Cardiac muscle cell (in vitro differentiated cells and primary cell): ENCODE results near the gene DHRS2. TPM values are rescaled to one million over a fixed set of nuclear protein-coding genes. Genes with fewer than 3 reads are reported as not detected.

Experiments used
- DNase-seq, 2 donors: peaks; one replicate each; pipeline versions ENCODE4 v3.0.0 to v3.0.0-alpha.2; 2010 to 2017; ENCODE audit warnings: low read depth in 1 of 2, low spot score in 1 of 2
- H3K27ac ChIP-seq: fragments of 200-600 bp; sonication (generic); 2 replicates; pipeline ENCODE4 v1.5.1; 2016
- H3K27me3 ChIP-seq: fragments of 200-600 bp; sonication (generic); 2 replicates; pipeline ENCODE4 v1.6.0; 2016; ENCODE audit warnings: control low read depth
- H3K36me3 ChIP-seq: fragments of 200-600 bp; sonication (generic); 2 replicates; pipeline ENCODE4 v1.5.1; 2016; ENCODE audit warnings: control low read depth
- H3K4me1 ChIP-seq: fragments of 200-600 bp; sonication (generic); 2 replicates; pipeline ENCODE4 v1.8.1; 2017; ENCODE audit warnings: low read depth, mild to moderate bottlenecking, mixed run types
- H3K4me3 ChIP-seq: fragments of 200-600 bp; sonication (generic); 2 replicates; pipeline ENCODE4 v1.5.1; 2016; ENCODE audit warnings: mild to moderate bottlenecking
- H3K9me3 ChIP-seq: fragments of 200-600 bp; sonication (generic); 2 replicates; pipeline ENCODE4 v1.5.1; 2017; ENCODE audit warnings: low read depth, mild to moderate bottlenecking, control low read depth
- polyA plus RNA-seq: library from polyadenylated mRNA; unstranded; fragments of >200 nt; fragmentation: Nextera tagmentation; extraction: Ambion mirVana; gene quantifications from 2 replicates; pipeline ENCODE4 v1.2.1, GENCODE V29; 2016
- total RNA-seq: library from RNA; depleted of rRNA; stranded (reverse); fragments of >200 nt; gene quantifications from 2 replicates; pipeline ENCODE4 v1.2.3, GENCODE V29; 2016
- TF ChIP-seq, protein P1 (sequence below): IDR thresholded peaks from 2 replicates; pipeline ENCODE4 v1.5.1; 2012; ENCODE audit warnings: low read depth, mild to moderate bottlenecking, low read length

DHRS2 gene
- total and polyA plus RNA-seq, 2 experiments from 2014 or later = 0.97 TPM; not detected in 1

DNA sequence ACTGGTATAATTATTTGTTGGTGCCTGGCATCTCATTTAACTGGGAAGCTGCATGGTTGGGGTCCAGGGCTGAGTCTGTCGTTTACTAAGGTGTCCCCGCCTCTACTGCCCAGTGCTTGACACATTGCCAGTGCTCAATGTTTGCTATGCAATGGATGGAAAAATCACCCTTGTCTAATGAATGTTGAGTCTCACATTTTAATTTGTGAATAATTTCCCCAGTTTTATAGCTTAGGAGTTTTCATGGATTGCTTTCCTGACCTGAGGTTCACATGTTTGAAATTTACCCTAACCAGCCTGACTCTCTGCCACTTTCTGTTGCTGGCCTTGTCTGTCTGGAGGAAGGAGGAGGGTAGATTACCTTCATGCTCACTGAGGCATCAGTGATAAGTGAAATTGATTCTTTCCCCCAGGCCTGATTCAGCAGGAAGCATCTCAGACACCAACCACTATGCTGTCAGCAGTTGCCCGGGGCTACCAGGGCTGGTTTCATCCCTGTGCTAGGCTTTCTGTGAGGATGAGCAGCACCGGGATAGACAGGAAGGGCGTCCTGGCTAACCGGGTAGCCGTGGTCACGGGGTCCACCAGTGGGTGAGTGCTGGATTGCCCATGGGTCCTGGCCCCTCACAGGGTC is 2.4 kb downstream of the DHRS2 start:
- Histone ChIP-seq H3K36me3 (no peaks in the 10 kb centered on the region), H3K4me1 (no peaks in the 10 kb centered on the region), H3K27me3 (no peaks in the 10 kb centered on the region), H3K4me3 (no peak overlapping the region), H3K27ac (no peak overlapping the region), H3K9me3 (no peaks in the 10 kb centered on the region)
- TF ChIP-seq, protein P1, sequence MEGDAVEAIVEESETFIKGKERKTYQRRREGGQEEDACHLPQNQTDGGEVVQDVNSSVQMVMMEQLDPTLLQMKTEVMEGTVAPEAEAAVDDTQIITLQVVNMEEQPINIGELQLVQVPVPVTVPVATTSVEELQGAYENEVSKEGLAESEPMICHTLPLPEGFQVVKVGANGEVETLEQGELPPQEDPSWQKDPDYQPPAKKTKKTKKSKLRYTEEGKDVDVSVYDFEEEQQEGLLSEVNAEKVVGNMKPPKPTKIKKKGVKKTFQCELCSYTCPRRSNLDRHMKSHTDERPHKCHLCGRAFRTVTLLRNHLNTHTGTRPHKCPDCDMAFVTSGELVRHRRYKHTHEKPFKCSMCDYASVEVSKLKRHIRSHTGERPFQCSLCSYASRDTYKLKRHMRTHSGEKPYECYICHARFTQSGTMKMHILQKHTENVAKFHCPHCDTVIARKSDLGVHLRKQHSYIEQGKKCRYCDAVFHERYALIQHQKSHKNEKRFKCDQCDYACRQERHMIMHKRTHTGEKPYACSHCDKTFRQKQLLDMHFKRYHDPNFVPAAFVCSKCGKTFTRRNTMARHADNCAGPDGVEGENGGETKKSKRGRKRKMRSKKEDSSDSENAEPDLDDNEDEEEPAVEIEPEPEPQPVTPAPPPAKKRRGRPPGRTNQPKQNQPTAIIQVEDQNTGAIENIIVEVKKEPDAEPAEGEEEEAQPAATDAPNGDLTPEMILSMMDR = no peak
- no peak for DNase-seq

DNA sequence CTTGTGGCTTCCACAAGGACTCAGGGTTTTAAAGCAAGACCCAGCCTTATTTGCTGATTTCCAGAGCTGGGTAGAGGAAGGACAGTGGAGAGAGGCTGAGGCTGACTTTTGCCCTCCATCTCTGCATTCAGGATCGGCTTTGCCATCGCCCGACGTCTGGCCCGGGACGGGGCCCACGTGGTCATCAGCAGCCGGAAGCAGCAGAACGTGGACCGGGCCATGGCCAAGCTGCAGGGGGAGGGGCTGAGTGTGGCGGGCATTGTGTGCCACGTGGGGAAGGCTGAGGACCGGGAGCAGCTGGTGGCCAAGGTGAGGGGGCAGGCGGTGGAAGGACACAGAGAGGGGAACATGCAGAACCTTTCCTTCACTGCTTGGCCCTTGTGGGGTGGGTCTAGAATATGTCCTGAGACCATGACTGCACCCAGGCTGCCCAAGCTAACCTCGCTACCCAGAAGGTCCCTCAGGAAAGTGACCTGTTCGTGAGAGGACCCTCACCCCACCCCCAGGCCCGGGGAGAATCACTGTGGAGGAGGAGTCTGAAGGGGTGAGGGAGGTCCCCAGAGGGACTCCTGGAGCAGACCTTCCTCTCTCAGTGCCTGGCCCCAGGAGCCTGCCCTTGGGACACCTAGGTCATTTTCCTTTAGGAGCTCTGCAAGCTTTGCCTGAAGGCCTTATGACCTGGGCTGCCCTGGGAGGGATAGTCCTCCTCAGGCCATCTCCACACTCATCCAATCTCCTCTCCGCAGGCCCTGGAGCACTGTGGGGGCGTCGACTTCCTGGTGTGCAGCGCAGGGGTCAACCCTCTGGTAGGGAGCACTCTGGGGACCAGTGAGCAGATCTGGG is 3.1 kb downstream of the DHRS2 start:
- no peak overlapping the region for H3K4me3 ChIP-seq
- no peak overlapping the region for H3K27ac ChIP-seq
- no peak for DNase-seq
- TF ChIP-seq, protein P1 = no peak
- no peaks in the 10 kb centered on the region for H3K4me1 ChIP-seq
- no peaks in the 10 kb centered on the region for H3K9me3 ChIP-seq
- no peaks in the 10 kb centered on the region for H3K36me3 ChIP-seq
- H3K27me3 ChIP-seq = no peaks in the 10 kb centered on the region

DNA sequence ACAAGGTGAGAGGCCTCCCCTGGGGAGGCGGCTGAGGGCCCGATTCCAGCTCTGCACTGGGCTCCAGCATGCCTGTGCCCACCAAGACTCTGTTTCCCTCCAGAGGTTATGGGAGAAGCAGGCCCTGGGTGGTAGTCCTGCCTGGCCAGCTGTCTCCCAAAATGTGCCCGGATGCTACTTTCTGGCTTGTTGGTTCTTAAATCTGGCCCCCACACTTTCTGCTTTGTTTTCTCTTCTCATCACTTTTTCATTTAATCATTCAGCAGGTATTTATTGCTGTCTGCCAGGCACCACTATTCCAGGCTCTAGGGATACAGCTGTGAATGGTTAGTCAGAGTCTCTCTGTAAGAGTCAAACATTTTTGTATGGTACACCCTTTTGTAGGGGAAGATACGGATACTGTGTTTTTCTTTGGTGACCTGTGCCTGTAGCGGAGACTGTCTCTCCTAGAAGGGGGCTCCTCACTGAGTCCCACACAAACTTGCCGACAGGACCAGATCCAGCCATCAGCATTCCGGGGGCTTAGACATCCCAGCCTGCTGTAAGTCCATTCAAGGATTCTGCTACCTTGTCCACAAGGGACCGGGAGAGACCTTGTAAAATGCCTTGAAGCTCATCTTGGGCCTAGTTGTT is 3.8 kb downstream of the DHRS2 start:
- H3K9me3 ChIP-seq = no peaks in the 10 kb centered on the region
- TF ChIP-seq, protein P1 = no peak
- H3K36me3 ChIP-seq = no peaks in the 10 kb centered on the region
- DNase-seq = no peak
- no peak overlapping the region for H3K4me3 ChIP-seq
- no peaks in the 10 kb centered on the region for H3K27me3 ChIP-seq
- no peaks in the 10 kb centered on the region for H3K4me1 ChIP-seq
- no peak overlapping the region for H3K27ac ChIP-seq

DNA sequence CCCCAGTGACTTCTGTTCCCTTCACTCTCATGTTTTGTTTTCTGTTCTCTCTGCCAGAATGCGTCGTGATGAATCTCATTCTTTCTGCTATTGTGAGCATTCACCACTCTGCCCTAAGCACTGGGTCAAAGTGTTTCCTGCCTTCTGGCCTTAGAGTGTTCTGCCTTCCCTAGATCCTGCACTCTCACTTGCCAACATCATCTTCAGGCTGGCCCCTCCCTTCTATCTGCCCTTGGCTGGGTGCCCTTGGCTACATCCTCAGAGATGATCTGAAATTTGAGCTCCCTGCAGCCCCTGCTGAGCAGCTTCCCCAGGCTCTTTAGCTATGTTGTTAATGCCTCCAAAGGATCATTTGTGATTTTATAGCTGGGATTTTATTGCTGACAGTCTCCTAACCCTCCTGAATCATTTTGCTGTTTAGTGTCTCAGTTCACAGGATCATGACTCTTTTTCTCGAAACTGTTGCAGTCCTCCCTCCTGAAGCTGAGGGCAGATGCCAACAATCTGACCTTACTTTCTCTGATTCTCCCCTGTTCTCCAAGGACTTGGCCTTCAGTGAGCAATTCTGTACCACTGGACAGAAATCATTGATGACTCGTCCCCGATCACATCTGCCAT is 4.5 kb downstream of the DHRS2 start:
- Histone ChIP-seq H3K9me3 (no peaks in the 10 kb centered on the region), H3K27me3 (no peaks in the 10 kb centered on the region), H3K27ac (no peak overlapping the region), H3K36me3 (no peaks in the 10 kb centered on the region), H3K4me1 (no peaks in the 10 kb centered on the region), H3K4me3 (no peak overlapping the region)
- TF ChIP-seq, protein P1 = no peak
- peak; percentile 54 to 60 for DNase-seq

DNA sequence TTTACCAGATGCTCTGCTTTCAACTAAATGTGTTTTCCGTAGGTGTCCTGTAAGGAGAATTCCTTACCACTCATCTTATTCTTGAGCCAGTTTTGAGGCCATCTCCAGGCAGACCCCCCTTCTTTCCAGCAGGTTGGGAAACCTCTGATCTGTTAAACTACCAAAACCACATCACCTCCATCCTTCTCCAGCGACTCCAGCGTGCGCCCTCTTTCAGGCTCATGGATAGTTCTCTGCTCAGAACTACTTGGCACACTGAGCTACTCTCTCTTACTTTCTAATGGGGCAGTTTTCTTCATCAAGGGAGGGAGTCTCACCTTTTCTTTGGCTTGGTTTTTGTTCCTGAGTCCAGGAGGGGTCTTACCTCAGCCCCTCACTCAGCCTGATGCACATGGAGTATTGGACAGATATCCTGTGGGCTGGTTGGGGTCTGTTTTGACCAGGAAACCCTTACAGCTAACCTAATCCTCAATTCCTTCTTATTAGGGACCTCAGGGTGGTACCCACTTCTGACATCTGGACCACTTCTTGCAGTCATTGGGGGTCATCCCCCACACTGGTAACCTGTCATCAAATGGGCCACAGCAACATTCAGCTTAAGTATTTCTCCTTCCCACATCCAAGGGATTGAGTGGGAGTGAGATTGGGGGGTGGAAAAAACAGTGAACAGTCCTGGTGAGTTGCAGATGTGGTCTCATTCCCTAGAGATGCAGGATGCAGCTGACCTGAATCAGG is 5.2 kb downstream of the DHRS2 start:
- TF ChIP-seq, protein P1 = no peak
- H3K36me3 ChIP-seq = no peaks in the 10 kb centered on the region
- no peaks in the 10 kb centered on the region for H3K27me3 ChIP-seq
- no peaks in the 10 kb centered on the region for H3K9me3 ChIP-seq
- no peak overlapping the region for H3K27ac ChIP-seq
- H3K4me3 ChIP-seq = no peak overlapping the region
- DNase-seq = no peak
- no peaks in the 10 kb centered on the region for H3K4me1 ChIP-seq
